ENCODE results near the gene TMEM140. TPM values are rescaled to one million over a fixed set of nuclear protein-coding genes. Genes with fewer than 3 reads are reported as not detected.
A peak's percentile ranks its signal among the peaks of the same experiment; 100 is the strongest.

TMEM140 gene
- polyA plus RNA-seq, result 0.17 to 0.48 TPM (median 0.45 TPM) in 3 replicates
- 0.12 TPM for polyA plus RNA-seq (2011; ENCODE audit: low read depth)
- polyA plus RNA-seq (2011; cell fraction: cytosol; rRNA removed), result 0.22 and 0.27 TPM in 2 replicates
- polyA plus RNA-seq (2011; cell fraction: nucleus; rRNA removed), result 0.99 and 1.0 TPM in 2 replicates
- 4.1 and 9.3 TPM in 2 replicates for polyA plus RNA-seq (2012; ENCODE audit: low replicate concordance)
- 0.20 to 0.54 TPM in 2 of 3 replicates, not detected in the other for polyA minus RNA-seq
- not detected for polyA minus RNA-seq (2011; cell fraction: cytosol; rRNA and poly(A)+ RNA removed)
- 0.63 and 1.2 TPM in 2 replicates for polyA minus RNA-seq (2011; cell fraction: nucleus; rRNA and poly(A)+ RNA removed)

DNA sequence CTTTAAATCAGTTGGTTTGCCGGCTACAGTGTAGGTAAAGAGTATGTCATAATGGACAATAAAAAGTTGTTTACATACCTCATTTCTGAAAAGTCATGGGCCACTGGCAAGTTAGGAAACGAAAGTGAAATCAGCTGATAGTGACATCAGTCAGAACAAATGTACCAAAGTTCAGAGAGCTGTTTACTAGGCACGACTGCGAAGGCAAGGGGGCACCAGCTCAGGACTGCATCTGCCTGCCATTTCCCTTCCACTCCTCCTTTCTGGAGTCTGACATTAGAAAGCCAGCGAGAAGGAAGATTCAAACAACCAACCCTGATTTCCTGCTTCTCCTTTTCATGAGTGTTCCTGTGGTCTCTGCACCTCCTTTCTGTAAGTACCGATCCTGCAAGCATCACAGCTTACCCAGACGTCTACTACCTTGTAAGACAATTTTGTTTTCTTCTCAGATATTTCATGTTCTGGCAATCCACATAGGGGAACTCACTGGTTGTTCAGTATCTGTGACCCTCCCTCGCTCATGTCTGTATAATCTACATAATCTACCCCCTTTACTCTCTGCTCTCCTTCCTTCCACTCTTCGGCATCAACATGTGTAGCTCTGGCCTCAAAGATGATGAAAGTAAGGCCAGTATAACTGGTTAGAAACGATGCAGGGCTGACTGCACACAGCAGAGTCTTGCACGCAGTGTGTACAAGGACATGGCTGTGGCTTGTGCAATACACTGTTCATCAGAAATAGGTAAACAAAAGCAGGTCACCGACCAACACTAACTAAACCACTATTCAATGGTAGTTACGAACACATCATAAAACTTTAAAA, at the start of gene TMEM140:
Gene TMEM140 (plus strand): TSS at position 174 of the 823 bp plus-strand sequence. CDS start 16,370 bp downstream, outside the sequence.
- dilution Hi-C loops (cut with MboI; ENCODE audit: extremely low pct_ligation_motif_present, low sequenced_read_pairs), result no loop called here
- TF ChIP-seq, protein P1, sequence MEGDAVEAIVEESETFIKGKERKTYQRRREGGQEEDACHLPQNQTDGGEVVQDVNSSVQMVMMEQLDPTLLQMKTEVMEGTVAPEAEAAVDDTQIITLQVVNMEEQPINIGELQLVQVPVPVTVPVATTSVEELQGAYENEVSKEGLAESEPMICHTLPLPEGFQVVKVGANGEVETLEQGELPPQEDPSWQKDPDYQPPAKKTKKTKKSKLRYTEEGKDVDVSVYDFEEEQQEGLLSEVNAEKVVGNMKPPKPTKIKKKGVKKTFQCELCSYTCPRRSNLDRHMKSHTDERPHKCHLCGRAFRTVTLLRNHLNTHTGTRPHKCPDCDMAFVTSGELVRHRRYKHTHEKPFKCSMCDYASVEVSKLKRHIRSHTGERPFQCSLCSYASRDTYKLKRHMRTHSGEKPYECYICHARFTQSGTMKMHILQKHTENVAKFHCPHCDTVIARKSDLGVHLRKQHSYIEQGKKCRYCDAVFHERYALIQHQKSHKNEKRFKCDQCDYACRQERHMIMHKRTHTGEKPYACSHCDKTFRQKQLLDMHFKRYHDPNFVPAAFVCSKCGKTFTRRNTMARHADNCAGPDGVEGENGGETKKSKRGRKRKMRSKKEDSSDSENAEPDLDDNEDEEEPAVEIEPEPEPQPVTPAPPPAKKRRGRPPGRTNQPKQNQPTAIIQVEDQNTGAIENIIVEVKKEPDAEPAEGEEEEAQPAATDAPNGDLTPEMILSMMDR (optimal IDR thresholded peaks at IDR 0.05 in 1 of 3, IDR thresholded peaks at IDR 0.05 in 1 of 3, conservative IDR thresholded peaks at IDR 0.05 in 1 of 3; ENCODE audit: extremely low read depth in 1 of 3, insufficient read depth in 2 of 3, low read length in 3 of 3), result no peak
- TF ChIP-seq EZH2 (IDR thresholded peaks at IDR 0.05; ENCODE audit: low read length), result no peak
- Histone ChIP-seq H3K79me2 (ENCODE audit: control insufficient read depth, insufficient read depth, low read length) (no peaks in the 10 kb centered on the region), H3K4me3 (ENCODE audit: control insufficient read depth in 2 of 3, extremely low read depth in 1 of 3, insufficient read depth in 2 of 3, low read depth in 1 of 3, low read length in 3 of 3) (no peak within 1 kb of the TSS), H3K9ac (ENCODE audit: control insufficient read depth, extremely low read depth, insufficient read depth, low read length) (no peak within 1 kb of the TSS), H3K36me3 (ENCODE audit: control insufficient read depth in 2 of 2, extremely low read depth in 1 of 2, insufficient read depth in 2 of 2, low read length in 2 of 2) (no peaks in the 10 kb centered on the region), H2AFZ (ENCODE audit: control insufficient read depth, low read length) (peak within 1 kb of the TSS; percentile 51), H3K9me3 (ENCODE audit: control insufficient read depth, low read depth, low read length) (no peaks in the 10 kb centered on the region), H4K20me1 (ENCODE audit: control insufficient read depth, extremely low read depth, insufficient read depth, low read length) (no peaks in the 10 kb centered on the region), H3K27ac (ENCODE audit: control insufficient read depth, insufficient read depth, low read length) (no peak within 1 kb of the TSS), H3K9me1 (ENCODE audit: control insufficient read depth, extremely low read depth, insufficient read depth, low read length) (no peaks in the 10 kb centered on the region), H3K4me2 (ENCODE audit: control insufficient read depth, extremely low read depth, insufficient read depth, low read depth, low read length) (peak within 1 kb of the TSS; percentile 24), H3K4me1 (ENCODE audit: control insufficient read depth, extremely low read depth, insufficient read depth, low read length) (no peaks in the 10 kb centered on the region), H3K27me3 (ENCODE audit: control insufficient read depth, extremely low read depth, insufficient read depth, low read length) (peaks cover 6% of the 10 kb centered on the region)
- FAIRE-seq, result no peak
- no peak for DNase-seq (ENCODE audit: low read depth, low spot score)

DNA sequence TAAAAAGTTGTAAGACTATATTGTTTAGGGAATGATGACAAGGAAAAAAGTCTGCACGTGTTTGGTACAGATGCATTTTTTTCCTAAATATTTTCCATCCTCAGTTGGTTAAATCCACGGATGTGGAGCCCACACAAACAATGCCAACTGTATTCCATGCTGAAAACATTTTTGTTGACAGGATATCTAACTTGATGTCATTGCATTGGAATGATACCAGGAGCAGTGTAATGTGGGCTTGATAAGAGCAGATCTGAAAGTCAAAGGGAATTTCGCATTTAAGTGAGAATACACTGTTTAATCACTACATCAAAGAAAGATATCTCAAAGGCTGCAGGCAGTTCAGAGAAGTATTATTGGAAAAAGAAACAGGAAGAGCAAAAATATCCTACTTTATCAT, 49.5 kb upstream of the TMEM140 start:
- DNase-seq (ENCODE audit: low read depth, low spot score) (no peak), FAIRE-seq (no peak)
- Histone ChIP-seq H3K27me3 (ENCODE audit: control insufficient read depth, extremely low read depth, insufficient read depth, low read length) (no peaks in the 10 kb centered on the region), H3K9me1 (ENCODE audit: control insufficient read depth, extremely low read depth, insufficient read depth, low read length) (no peaks in the 10 kb centered on the region), H3K79me2 (ENCODE audit: control insufficient read depth, insufficient read depth, low read length) (no peaks in the 10 kb centered on the region), H3K9ac (ENCODE audit: control insufficient read depth, extremely low read depth, insufficient read depth, low read length) (no peak overlapping the region), H3K4me2 (ENCODE audit: control insufficient read depth, extremely low read depth, insufficient read depth, low read depth, low read length) (no peak overlapping the region), H3K36me3 (ENCODE audit: control insufficient read depth in 2 of 2, extremely low read depth in 1 of 2, insufficient read depth in 2 of 2, low read length in 2 of 2) (no peaks in the 10 kb centered on the region), H2AFZ (ENCODE audit: control insufficient read depth, low read length) (no peak overlapping the region), H3K4me3 (ENCODE audit: control insufficient read depth in 2 of 3, extremely low read depth in 1 of 3, insufficient read depth in 2 of 3, low read depth in 1 of 3, low read length in 3 of 3) (no peak overlapping the region), H4K20me1 (ENCODE audit: control insufficient read depth, extremely low read depth, insufficient read depth, low read length) (no peaks in the 10 kb centered on the region), H3K27ac (ENCODE audit: control insufficient read depth, insufficient read depth, low read length) (no peak overlapping the region), H3K4me1 (ENCODE audit: control insufficient read depth, extremely low read depth, insufficient read depth, low read length) (no peaks in the 10 kb centered on the region), H3K9me3 (ENCODE audit: control insufficient read depth, low read depth, low read length) (no peaks in the 10 kb centered on the region)
- dilution Hi-C loops (cut with MboI; ENCODE audit: extremely low pct_ligation_motif_present, low sequenced_read_pairs), result no loop called here
- TF ChIP-seq EZH2 (IDR thresholded peaks at IDR 0.05; ENCODE audit: low read length), result no peak
- TF ChIP-seq, protein P1 (optimal IDR thresholded peaks at IDR 0.05 in 1 of 3, IDR thresholded peaks at IDR 0.05 in 1 of 3, conservative IDR thresholded peaks at IDR 0.05 in 1 of 3; ENCODE audit: extremely low read depth in 1 of 3, insufficient read depth in 2 of 3, low read length in 3 of 3), result no peak
